BJ (cell line): ENCODE measurements around the gene INPP4A. TPM values are rescaled to one million over a fixed set of nuclear protein-coding genes. Genes with fewer than 3 reads are reported as not detected.

Source experiments
- CTCF ChIA-PET: fragments of 350-600 bp; formaldehyde crosslinking; extraction: SDS; loops from one replicate; lab custom pipeline; 2021; ENCODE audit warnings: antibody characterized with exemption, inconsistent platforms; lab: Yijun Ruan, JAX
- POLR2A ChIA-PET: fragments of 300-600 bp; sonication (Branson Sonifier 250); formaldehyde crosslinking; extraction: SDS; loops from one replicate; lab custom pipeline; 2021; ENCODE audit warnings: antibody characterized with exemption; lab: Charles Lee
- DNase-seq: peaks from one replicate; pipeline ENCODE4 v3.0.0-alpha.2; 2011; ENCODE audit warnings: low read depth
- H3K27me3 ChIP-seq: 2 replicates; pipeline ENCODE4 v1.6.0; 2011; ENCODE audit warnings: low read length; ENCODE audit not compliant: control insufficient read depth, insufficient read depth
- H3K36me3 ChIP-seq: 2 replicates; pipeline ENCODE4 v1.5.1; 2011; ENCODE audit warnings: low read length; ENCODE audit not compliant: control insufficient read depth, insufficient read depth
- H3K4me3 ChIP-seq: 2 replicates; pipeline ENCODE4 v1.5.1; 2011; ENCODE audit warnings: low read depth, mild to moderate bottlenecking, control low read depth, low read length
- polyA plus RNA-seq: library from polyadenylated mRNA; depleted of rRNA; stranded (reverse); fragments of >200 nt; gene quantifications from 2 replicates; pipeline ENCODE4 v1.2.3, GENCODE V29; 2011
- TF ChIP-seq, protein P1 (sequence below): IDR thresholded peaks from 2 replicates; pipeline ENCODE4 v1.5.1; 2011; ENCODE audit warnings: low read depth, mild to moderate bottlenecking, control low read depth, inconsistent platforms, low read length, moderate library complexity; ENCODE audit not compliant: insufficient read depth

The INPP4A gene
- polyA plus RNA-seq, 1 experiment = 21.0 TPM

DNA sequence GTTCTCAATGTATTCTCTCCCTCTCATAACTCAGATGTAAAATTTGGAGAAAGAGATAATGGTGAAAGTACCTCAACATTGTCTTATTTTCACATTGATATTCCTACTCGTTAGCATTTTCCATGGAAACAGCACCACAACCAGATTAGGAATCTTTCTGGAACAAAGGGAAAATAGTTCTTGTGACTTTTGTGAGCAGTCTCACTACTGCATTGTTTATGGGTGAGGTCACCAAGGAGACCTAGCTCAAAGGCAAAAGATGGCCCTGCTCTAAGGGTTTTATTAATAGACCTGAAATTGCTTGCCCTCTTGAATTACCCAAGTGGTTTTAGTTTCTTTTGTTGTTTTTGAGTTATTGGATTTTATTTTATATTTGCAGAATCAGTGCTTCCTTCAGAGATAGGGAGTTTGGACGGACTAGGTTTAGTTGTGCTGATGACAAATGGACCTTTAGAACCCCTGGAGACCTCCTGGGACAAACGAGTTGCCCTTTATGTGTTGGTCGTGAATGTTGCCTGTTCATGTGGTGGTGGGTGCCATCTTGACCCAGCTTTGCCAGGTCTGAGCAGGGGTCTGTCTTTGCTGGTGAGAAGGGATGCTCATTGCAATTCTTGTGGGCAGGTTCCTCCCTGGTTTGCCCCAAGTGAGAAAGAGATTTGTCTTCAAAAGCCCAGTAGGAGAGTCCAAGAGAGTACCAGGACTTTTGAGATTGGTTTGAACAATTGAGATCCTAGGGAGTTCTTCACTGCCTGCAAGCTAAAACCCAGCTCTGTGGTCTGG, 58.1 kb downstream of the INPP4A start:
- TF ChIP-seq, protein P1, sequence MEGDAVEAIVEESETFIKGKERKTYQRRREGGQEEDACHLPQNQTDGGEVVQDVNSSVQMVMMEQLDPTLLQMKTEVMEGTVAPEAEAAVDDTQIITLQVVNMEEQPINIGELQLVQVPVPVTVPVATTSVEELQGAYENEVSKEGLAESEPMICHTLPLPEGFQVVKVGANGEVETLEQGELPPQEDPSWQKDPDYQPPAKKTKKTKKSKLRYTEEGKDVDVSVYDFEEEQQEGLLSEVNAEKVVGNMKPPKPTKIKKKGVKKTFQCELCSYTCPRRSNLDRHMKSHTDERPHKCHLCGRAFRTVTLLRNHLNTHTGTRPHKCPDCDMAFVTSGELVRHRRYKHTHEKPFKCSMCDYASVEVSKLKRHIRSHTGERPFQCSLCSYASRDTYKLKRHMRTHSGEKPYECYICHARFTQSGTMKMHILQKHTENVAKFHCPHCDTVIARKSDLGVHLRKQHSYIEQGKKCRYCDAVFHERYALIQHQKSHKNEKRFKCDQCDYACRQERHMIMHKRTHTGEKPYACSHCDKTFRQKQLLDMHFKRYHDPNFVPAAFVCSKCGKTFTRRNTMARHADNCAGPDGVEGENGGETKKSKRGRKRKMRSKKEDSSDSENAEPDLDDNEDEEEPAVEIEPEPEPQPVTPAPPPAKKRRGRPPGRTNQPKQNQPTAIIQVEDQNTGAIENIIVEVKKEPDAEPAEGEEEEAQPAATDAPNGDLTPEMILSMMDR = no peak
- no peaks in the 10 kb centered on the region for H3K36me3 ChIP-seq
- H3K4me3 ChIP-seq = no peak overlapping the region
- ChIA-PET POLR2A (interaction anchor here (0.6 kb wide), 1 partner anchor 18 kb away, joined by 3 read pairs; no protein-coding TSS in a partner anchor), CTCF (interaction anchor here (1.2 to 1.5 kb wide), 2 partner anchors 12 to 15 kb away, joined by 3 to 4 read pairs; no protein-coding TSS in a partner anchor)
- DNase-seq = peak; percentile 46
- H3K27me3 ChIP-seq = no peaks in the 10 kb centered on the region

DNA sequence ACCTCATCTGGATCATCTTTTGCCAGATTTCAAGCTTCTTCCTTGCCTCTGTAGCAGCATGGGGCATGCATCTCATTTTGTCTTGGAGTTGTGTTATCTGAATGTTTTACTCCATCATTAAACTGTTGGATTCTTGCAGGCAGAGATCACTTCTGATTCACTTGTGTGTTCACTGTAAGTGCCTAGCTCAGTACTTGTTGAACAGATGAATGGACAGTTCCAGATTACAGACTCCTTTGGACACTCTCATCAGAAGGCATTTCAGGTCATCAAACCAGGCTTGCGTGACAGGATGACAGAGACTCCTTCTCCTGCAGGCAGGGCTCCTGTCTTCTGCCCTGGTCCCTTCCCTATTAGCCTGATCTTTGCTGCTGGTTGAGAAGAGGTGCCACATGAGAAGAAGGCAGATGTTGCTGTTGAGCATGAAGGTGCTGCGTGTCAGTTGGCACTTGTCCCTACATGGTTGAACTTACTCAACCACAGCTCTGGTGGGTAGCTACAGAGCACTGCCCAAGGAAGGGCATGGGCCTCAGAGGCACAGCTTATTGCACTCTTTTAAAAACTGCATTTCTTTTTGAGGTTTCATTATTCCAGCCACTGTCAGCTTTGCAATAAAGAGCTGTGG, 58.9 kb downstream of the INPP4A start:
- no peaks in the 10 kb centered on the region for H3K36me3 ChIP-seq
- no peak overlapping the region for H3K4me3 ChIP-seq
- POLR2A ChIA-PET = no interaction called here
- no peak for DNase-seq
- H3K27me3 ChIP-seq = no peaks in the 10 kb centered on the region
- TF ChIP-seq, protein P1 = no peak
- CTCF ChIA-PET = interaction anchor here (1.2 to 1.5 kb wide), 3 partner anchors 11 to 15 kb away, joined by 3 to 4 read pairs (median 4); no protein-coding TSS in a partner anchor

- POLR2A ChIA-PET = no interaction called here
- DNase-seq = no peak
- H3K4me3 ChIP-seq = no peak overlapping the region
- CTCF ChIA-PET = interaction anchor here (1.2 kb wide), 1 partner anchor 10 kb away, joined by 4 read pairs; no protein-coding TSS in a partner anchor
- H3K27me3 ChIP-seq = no peaks in the 10 kb centered on the region
- H3K36me3 ChIP-seq = no peaks in the 10 kb centered on the region
- TF ChIP-seq, protein P1 = no peak
Observed at GRCh38 chr2:98504381-98505109, 59.9 kb downstream of the INPP4A start.

DNA sequence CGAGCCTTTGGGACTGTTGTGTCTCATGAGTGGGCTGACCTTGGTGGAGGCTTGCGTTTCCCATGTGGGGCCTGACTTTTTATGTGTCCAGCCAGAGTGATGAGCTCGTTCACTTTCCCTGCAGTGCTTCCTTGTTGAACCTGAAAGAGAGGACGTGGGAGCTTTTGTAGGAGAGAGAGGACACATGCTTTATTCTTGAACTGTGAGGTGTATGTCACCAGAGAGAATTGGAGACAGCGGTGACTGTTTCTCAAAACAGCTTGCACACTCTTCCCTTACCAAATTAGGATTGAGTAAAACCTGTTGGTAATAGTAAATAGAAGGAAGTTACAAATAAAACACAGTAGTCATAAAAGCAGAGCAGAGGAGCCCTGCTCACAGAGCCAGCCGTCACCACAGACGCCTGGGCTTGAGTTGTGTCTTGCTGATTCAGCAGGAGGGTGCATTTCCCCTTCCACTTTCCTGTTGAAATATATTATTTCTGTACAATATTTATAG, 60.7 kb downstream of the INPP4A start:
- ChIA-PET POLR2A (no interaction called here), CTCF (no interaction called here)
- DNase-seq = no peak

More for the DNA sequence above, 60.7 kb downstream of the INPP4A start:
- TF ChIP-seq, protein P1 = no peak
- Histone ChIP-seq H3K27me3 (no peaks in the 10 kb centered on the region), H3K36me3 (no peaks in the 10 kb centered on the region), H3K4me3 (no peak overlapping the region)
